ENCODE measurements around the gene SRM. TPM values are rescaled to one million over a fixed set of nuclear protein-coding genes. Genes with fewer than 3 reads are reported as not detected.
A peak's percentile ranks its signal among the peaks of the same experiment; 100 is the strongest.
"Not testable (repeated sequence)": the region's sequence is repeated elsewhere in the genome, so short reads cannot be mapped to it uniquely, and the experiment has no call there.

SRM gene
- total RNA-seq, 2 experiments from 2014 or later, result 159 to 164 TPM

DNA sequence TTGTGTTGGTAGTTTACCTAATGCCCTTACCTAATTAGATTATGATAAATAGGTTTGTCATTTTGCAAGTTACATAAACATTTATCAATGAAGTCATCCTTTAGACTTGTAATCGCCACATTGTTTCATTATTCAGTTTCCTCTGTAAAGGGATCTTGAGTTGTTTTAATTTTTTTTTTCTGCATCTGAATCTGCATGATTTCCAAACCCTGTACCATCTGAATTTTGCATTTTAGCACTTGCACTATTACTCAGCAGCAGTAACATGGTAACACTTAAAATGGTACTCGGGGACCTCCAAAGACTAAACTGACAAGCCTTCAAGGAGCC lies 35.0 kb downstream of the SRM start:
- ChIA-PET CTCF (interaction anchor here (1.2 to 2.1 kb wide), 2 partner anchors 13 to 621 kb away, joined by 4 to 10 read pairs; no protein-coding TSS in a partner anchor), POLR2A (no interaction called here)
- peaks cover 16% of the 10 kb centered on the region for H3K4me1 Mint-ChIP-seq (ENCODE audit: low read depth)
- no peaks in the 10 kb centered on the region for H3K9me3 Mint-ChIP-seq
- peak overlapping the region; percentile 67 for H3K27ac Mint-ChIP-seq
- H3K27me3 Mint-ChIP-seq, result no peaks in the 10 kb centered on the region
- DNase-seq, result no peak
- intact Hi-C loops (cut with micrococcal nuclease), result no loop called here
- no peak overlapping the region for H3K4me3 Mint-ChIP-seq
- H3K36me3 Mint-ChIP-seq, result peaks cover 40% of the 10 kb centered on the region

DNA sequence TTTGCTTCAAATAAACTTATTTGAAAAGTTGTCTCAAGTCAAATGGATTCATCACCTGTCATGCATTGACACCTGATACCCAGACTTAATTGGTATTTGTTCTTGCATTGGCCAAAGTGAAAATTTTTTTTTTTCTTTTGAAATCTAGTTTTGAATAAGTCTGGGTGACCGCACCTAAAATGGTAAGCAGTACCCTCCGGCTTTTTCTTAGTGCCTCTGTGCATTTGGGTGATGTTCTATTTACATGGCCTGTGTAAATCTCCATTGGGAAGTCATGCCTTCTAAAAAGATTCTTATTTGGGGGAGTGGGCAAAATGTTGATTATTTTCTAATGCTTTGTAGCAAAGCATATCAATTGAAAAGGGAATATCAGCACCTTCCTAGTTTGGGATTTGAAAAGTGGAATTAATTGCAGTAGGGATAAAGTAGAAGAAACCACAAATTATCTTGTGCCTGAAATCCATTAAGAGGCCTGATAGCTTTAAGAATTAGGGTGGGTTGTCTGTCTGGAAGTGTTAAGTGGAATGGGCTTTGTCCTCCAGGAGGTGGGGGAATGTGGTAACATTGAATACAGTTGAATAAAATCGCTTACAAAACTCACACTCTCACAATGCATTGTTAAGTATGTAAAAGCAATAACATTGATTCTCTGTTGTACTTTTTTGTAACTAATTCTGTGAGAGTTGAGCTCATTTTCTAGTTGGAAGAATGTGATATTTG lies 35.5 kb downstream of the SRM start:
- Mint-ChIP-seq H3K4me3 (no peak overlapping the region), H3K36me3 (peaks cover 43% of the 10 kb centered on the region), H3K27me3 (no peaks in the 10 kb centered on the region), H3K27ac (peak overlapping the region; percentile 67), H3K9me3 (no peaks in the 10 kb centered on the region), H3K4me1 (ENCODE audit: low read depth) (peaks cover 16% of the 10 kb centered on the region)
- DNase-seq, result no peak
- CTCF ChIA-PET, result interaction anchor here (0.6 to 2.1 kb wide), 3 partner anchors 13 to 621 kb away, joined by 3 to 10 read pairs (median 4); no protein-coding TSS in a partner anchor
- intact Hi-C loops (cut with micrococcal nuclease), result no loop called here
- POLR2A ChIA-PET, result no interaction called here

DNA sequence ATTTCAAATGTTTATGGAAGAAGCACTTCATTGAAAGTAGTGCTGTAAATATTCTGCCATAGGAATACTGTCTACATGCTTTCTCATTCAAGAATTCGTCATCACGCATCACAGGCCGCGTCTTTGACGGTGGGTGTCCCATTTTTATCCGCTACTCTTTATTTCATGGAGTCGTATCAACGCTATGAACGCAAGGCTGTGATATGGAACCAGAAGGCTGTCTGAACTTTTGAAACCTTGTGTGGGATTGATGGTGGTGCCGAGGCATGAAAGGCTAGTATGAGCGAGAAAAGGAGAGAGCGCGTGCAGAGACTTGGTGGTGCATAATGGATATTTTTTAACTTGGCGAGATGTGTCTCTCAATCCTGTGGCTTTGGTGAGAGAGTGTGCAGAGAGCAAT lies 36.6 kb downstream of the SRM start:
- no peak for DNase-seq
- intact Hi-C loops (cut with micrococcal nuclease), result no loop called here
- Mint-ChIP-seq H3K27me3 (no peaks in the 10 kb centered on the region), H3K27ac (no peak overlapping the region), H3K9me3 (no peaks in the 10 kb centered on the region), H3K36me3 (peaks cover 52% of the 10 kb centered on the region), H3K4me1 (ENCODE audit: low read depth) (peaks cover 22% of the 10 kb centered on the region), H3K4me3 (no peak overlapping the region)
- ChIA-PET POLR2A (no interaction called here), CTCF (no interaction called here)

- peaks cover 64% of the 10 kb centered on the region for H3K36me3 Mint-ChIP-seq
- DNase-seq, result no peak
- H3K27me3 Mint-ChIP-seq, result no peaks in the 10 kb centered on the region
- H3K4me3 Mint-ChIP-seq, result no peak overlapping the region
- peaks cover 32% of the 10 kb centered on the region for H3K4me1 Mint-ChIP-seq (ENCODE audit: low read depth)
- no peaks in the 10 kb centered on the region for H3K9me3 Mint-ChIP-seq
- ChIA-PET POLR2A (no interaction called here), CTCF (interaction anchor here (1.1 kb wide), 1 partner anchor 18 kb away, joined by 8 read pairs; no protein-coding TSS in a partner anchor)
- intact Hi-C loops (cut with micrococcal nuclease), result no loop called here
- no peak overlapping the region for H3K27ac Mint-ChIP-seq
Observed at GRCh38 chr1:11019971-11020370, 39.8 kb downstream of the SRM start.

- Mint-ChIP-seq H3K36me3 (peaks cover 64% of the 10 kb centered on the region), H3K4me1 (ENCODE audit: low read depth) (peaks cover 32% of the 10 kb centered on the region)
- H3K9me3 Mint-ChIP-seq; H3K27me3 Mint-ChIP-seq; H3K27ac Mint-ChIP-seq; H3K4me3 Mint-ChIP-seq; intact Hi-C loops (cut with micrococcal nuclease); POLR2A ChIA-PET; DNase-seq: not testable (repeated sequence)
- CTCF ChIA-PET, result interaction anchor here (0.6 kb wide), 1 partner anchor 22 kb away, joined by 3 read pairs; no protein-coding TSS in a partner anchor
Observed at GRCh38 chr1:11019358-11019757, 40.5 kb downstream of the SRM start.

DNA sequence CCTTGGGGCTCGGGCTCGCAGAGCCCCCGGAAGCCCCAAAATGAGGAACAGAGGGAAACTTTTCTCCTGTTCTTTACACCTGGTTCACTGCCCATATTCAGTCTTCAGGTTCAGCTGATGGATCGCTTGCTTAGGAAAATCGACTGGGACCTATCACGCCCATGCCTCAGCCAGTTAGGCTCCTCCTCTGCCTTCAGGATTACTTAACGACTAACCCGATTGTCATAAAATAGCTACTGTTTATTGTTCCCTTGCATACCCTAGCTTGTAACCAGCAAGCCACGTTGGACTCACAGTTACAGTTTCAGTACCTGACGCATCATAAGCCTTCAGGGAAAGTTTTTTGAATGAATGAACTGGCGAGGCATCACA lies 46.7 kb downstream of the SRM start:
- POLR2A ChIA-PET, result interaction anchor here (0.8 to 1.4 kb wide), 3 partner anchors 19 to 86 kb away, joined by 3 to 4 read pairs (median 3); no protein-coding TSS in a partner anchor
- Mint-ChIP-seq H3K36me3 (peaks cover 32% of the 10 kb centered on the region), H3K27me3 (no peaks in the 10 kb centered on the region), H3K9me3 (no peaks in the 10 kb centered on the region), H3K4me1 (ENCODE audit: low read depth) (peaks cover 31% of the 10 kb centered on the region), H3K4me3 (peak overlapping the region; percentile 87), H3K27ac (peak overlapping the region; percentile 87)
- intact Hi-C loops (cut with micrococcal nuclease), result loop anchor here (2.0 kb wide), 2 partner anchors 48 to 86 kb away; partner anchors contain the start of genes EXOSC10 and SRM
- no peak for DNase-seq
- CTCF ChIA-PET, result interaction anchor here (0.5 to 2.4 kb wide), 3 partner anchors 24 to 651 kb away, joined by 3 to 18 read pairs (median 3); partner anchors contain the start of gene FBXO6

DNA sequence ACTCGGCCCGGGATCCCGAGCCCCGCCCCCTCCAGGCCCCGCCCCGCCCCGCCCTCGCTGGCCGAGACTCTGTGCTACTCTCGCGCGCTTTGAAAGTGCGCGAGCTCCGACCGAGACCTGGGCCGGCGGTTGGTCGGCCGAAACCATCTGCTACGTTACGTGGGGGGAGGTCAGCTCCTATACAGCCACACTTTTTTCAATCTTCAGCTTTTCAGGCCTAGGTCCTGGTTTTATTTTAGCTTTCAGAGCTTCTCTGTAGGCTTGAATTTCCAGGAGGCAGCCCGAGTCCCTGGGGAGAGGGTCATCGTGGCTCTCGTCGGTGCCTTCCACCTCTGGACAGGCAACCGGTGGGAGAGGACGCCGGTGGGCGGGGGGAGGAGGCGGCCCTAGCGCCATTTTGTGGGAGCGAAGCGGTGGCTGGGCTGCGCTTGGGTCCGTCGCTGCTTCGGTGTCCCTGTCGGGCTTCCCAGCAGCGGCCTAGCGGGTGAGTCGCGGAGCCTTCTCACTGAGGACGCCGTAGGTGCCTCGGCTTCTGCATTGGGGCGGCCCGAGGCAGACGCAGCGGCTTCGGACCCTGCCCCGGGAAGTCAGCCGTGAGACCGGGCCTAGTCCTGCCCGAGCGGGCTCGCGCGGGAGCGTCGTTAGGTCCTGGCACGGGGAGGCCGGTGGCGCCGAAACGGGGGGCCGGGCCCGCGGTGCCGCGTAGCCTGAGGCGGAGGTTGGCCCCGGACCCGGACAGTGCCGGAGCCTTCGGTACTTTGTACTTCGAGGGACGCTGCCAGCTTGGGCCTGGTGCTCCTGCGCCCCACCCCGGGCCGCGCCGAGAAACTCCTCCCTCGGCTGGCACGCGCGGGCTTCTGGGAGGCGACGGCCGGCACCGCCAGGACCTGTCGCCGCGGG lies 47.3 kb downstream of the SRM start, which contains the start of gene TARDBP:
TARDBP (plus strand) TSS at position 395 of the 900 bp plus-strand sequence. CDS start 1,074 bp downstream, outside the sequence.
- Mint-ChIP-seq H3K36me3 (peaks cover 31% of the 10 kb centered on the region), H3K9me3 (no peaks in the 10 kb centered on the region), H3K4me3 (peak within 1 kb of the TSS; percentile 87), H3K27me3 (no peaks in the 10 kb centered on the region), H3K4me1 (ENCODE audit: low read depth) (peaks cover 30% of the 10 kb centered on the region), H3K27ac (peak within 1 kb of the TSS; percentile 98)
- ChIA-PET POLR2A (interaction anchor here (0.6 to 1.4 kb wide), 6 partner anchors 19 to 723 kb away, joined by 3 to 4 read pairs (median 3); partner anchors contain the start of genes AGTRAP, EXOSC10 and FBXO6), CTCF (interaction anchor here (0.5 to 2.4 kb wide), 4 partner anchors 25 to 652 kb away, joined by 3 to 18 read pairs (median 3); partner anchors contain the start of gene FBXO6)
- peak; percentile 92 for DNase-seq
- intact Hi-C loops (cut with micrococcal nuclease), result loop anchor here (2.0 kb wide), 2 partner anchors 48 to 86 kb away; partner anchors contain the start of genes EXOSC10 and SRM

Other genes starting within 250 kb of the SRM start
- gene TARDBP, start 47.4 kb downstream of the SRM start, total RNA-seq, result 100 to 1,000 TPM; 175 to 177 TPM
- gene MASP2, start 12.8 kb downstream of the SRM start, total RNA-seq, result not detected
- 10 to 100 TPM; 62.1 to 70.0 TPM for gene EXOSC10, start 39.9 kb upstream of the SRM start, total RNA-seq
- not detected for gene ANGPTL7, start 129.3 kb upstream of the SRM start, total RNA-seq
- 10 to 100 TPM; 35.8 to 39.4 TPM for gene MTOR, start 202.5 kb upstream of the SRM start, total RNA-seq
- gene UBIAD1, start 213.2 kb upstream of the SRM start, total RNA-seq, result 10 to 100 TPM; 21.4 to 22.4 TPM